HG03342 (cell line): ENCODE data around the gene C16orf92.
A peak's percentile ranks its signal among the peaks of the same experiment; 100 is the strongest.

Source experiments
- ATAC-seq: cut with Tn5 transposase; IDR thresholded peaks from one replicate; pipeline ENCODE4 v1.9.1; 2021; ENCODE audit warnings: mild to moderate bottlenecking, moderate library complexity; ENCODE audit not compliant: unreplicated experiment

Gene C16orf92

GRCh38 chr16:30022887-30023286 is at the start of gene C16orf92:
Gene C16orf92 (plus strand): TSS chr16:30023198. CDS start chr16:30023341, 143 bp downstream.
- no peak for ATAC-seq

GRCh38 chr16:29973384-29974246 is 49.4 kb upstream of the C16orf92 start, which contains the start of gene TAOK2:
Gene TAOK2 (plus strand): TSS chr16:29973868. CDS start chr16:29977773, 3,905 bp downstream.
- ATAC-seq: peak; percentile 93

- no peak for ATAC-seq
Observed at GRCh38 chr16:29974291-29975133, 48.5 kb upstream of the C16orf92 start.

GRCh38 chr16:29975134-29975538 is 47.9 kb upstream of the C16orf92 start:
- ATAC-seq: no peak

- ATAC-seq: no peak
Observed at GRCh38 chr16:29975811-29976511, 47.0 kb upstream of the C16orf92 start.

DNA sequence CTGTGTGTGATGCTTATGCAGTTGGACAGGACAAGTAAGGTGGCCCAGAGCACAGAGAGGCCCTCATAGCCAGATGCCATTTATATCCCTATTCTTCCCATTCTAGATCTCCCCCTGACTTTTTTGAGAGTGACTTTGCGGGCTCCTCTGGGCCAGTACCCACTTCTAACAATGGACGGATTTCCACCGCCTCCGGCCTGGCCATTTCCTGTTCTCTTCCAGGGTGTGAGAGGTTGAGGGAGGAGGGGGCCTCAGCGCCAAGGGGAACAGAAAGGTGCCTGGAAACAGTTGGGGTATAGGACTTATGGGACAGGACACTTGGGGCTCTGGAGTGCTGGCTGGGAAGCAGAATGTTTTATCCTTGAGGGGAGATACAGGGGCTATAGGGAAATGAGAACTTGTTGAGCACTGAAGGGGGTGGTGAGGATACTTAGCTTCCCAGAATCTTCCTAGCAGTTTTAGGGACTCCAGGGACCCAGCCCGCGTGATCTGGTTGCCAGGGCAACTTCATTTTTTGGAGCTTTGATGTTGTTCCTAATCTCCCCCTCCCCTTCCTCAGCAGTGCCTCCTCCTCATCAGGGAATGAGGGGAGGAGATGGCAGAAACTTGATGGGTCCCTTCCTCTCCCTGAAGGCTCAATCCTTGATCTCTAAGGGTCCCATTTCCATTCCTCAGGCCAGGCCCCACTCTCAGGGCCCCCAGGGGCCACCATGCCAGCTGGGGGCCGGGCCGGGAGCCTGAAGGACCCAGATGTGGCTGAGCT is 45.8 kb upstream of the C16orf92 start:
- ATAC-seq: no peak

GRCh38 chr16:29978081-29978480 is 44.9 kb upstream of the C16orf92 start:
- ATAC-seq: no peak

- ATAC-seq: no peak
Observed at GRCh38 chr16:29978564-29979270, 44.3 kb upstream of the C16orf92 start.

GRCh38 chr16:29982560-29983419 is 40.2 kb upstream of the C16orf92 start:
- no peak for ATAC-seq

GRCh38 chr16:29983420-29984136 is 39.4 kb upstream of the C16orf92 start:
- ATAC-seq: no peak

DNA sequence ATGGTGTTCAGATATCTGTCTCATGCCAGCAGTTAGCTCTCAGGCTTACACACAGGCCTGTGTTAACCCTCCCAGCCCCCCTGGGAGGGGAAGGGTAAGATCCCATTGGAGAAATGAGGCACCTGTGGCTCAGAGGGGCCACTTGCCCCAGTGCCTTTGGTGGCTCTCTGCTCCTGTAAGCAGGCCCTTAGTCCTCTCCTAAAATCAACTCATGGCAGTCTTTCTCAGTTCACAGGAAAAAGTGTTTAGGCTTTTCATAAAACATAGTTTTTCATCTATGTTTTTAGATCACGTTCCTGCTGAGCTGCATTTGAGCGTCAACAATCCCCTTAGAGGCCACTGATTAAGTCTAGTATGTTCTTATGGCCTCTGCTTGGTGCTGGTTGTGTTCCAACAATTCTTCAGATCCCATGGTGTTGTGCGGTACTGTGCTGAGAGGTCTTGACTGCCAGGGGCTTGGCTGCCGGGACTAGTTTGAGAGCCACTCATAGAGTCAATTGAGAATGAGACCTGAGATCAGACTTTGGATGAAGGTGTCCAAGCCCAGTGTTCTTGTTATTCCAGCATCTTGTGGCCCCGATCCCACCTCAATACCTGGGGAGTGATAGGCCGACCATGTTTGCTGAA is 38.7 kb upstream of the C16orf92 start:
- ATAC-seq: no peak

DNA sequence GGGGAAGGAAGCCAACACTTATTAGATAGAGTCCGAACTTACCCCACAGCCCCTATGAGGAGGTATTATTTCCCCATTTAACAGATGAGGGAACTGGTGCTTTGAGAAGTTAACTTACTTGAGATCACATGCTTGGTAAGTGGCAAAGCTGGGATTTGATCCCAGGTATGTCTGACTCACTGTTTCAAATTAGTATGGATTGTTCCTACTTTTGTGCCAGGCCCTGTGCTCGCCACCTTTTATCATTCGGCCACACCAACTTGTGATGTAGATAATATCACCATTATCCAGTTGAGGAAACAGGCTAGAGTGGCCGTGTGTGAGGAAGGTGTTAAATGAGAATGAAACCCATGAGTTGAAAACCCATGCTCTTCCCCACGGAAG is 38.2 kb upstream of the C16orf92 start:
- ATAC-seq: no peak

DNA sequence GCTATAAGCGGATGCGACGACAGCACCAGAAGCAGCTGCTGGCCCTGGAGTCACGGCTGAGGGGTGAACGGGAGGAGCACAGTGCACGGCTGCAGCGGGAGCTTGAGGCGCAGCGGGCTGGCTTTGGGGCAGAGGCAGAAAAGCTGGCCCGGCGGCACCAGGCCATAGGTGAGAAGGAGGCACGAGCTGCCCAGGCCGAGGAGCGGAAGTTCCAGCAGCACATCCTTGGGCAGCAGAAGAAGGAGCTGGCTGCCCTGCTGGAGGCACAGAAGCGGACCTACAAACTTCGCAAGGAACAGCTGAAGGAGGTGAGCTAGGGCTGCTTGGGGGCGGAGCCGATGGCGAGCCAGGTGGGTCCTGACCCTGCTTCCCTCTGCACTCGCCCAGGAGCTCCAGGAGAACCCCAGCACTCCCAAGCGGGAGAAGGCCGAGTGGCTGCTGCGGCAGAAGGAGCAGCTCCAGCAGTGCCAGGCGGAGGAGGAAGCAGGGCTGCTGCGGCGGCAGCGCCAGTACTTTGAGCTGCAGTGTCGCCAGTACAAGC is 37.7 kb upstream of the C16orf92 start:
- no peak for ATAC-seq

- no peak for ATAC-seq
Observed at GRCh38 chr16:29986231-29986630, 36.8 kb upstream of the C16orf92 start.

- ATAC-seq: no peak
Observed at GRCh38 chr16:29986931-29987330, 36.1 kb upstream of the C16orf92 start.

GRCh38 chr16:29987371-29988085 is 35.5 kb upstream of the C16orf92 start:
- ATAC-seq: no peak
